ENCODE results near the gene DMAC2L. TPM values are rescaled to one million over a fixed set of nuclear protein-coding genes. Genes with fewer than 3 reads are reported as not detected.
A peak's percentile ranks its signal among the peaks of the same experiment; 100 is the strongest.
"Not testable (repeated sequence)": the region's sequence is repeated elsewhere in the genome, so short reads cannot be mapped to it uniquely, and the experiment has no call there.

Gene DMAC2L
- total and polyA plus RNA-seq, 2 donors (not counting 1 experiment from before 2014, with no cell fraction given): 19.0 to 40.0 TPM

GRCh38 chr14:50363714-50364111 is 51.6 kb downstream of the DMAC2L start:
- Histone ChIP-seq H3K27me3 (replicated peaks in 1 of 4; ENCODE audit: control extremely low read depth in 1 of 4, control insufficient read depth in 3 of 4, insufficient read depth in 4 of 4, low read length in 3 of 4) (no peaks in the 10 kb centered on the region), H3K4me2 (replicated peaks; ENCODE audit: low read depth, low read length, poor library complexity, severe bottlenecking) (peak overlapping the region; percentile 81), H3K27ac (ENCODE audit: low read length in 2 of 2) (peak overlapping the region; percentile 87 to 90), H4K20me1 (ENCODE audit: control insufficient read depth, insufficient read depth, low read length, poor library complexity, severe bottlenecking) (no peaks in the 10 kb centered on the region), H3K36me3 (replicated peaks in 1 of 2; ENCODE audit: control extremely low read depth in 1 of 2, control insufficient read depth in 1 of 2, extremely low read depth in 1 of 2, insufficient read depth in 2 of 2, low read length in 1 of 2) (peaks cover 0 to 2% of the 10 kb centered on the region in 2 experiments), H3K9me3 (ENCODE audit: control extremely low read depth in 1 of 3, control insufficient read depth in 2 of 3, insufficient read depth in 1 of 3, low read length in 2 of 3) (peaks cover 0 to 4% (median 0%) of the 10 kb centered on the region in 3 donors), H3K9ac (ENCODE audit: low read length) (peak overlapping the region; percentile 70), H3K4me1 (ENCODE audit: control insufficient read depth in 2 of 2, insufficient read depth in 2 of 2, low read length in 2 of 2) (peaks cover 21 to 33% of the 10 kb centered on the region in 2 donors), H3K4me3 (ENCODE audit: control extremely low read depth in 1 of 5, extremely low read depth in 1 of 5, insufficient read depth in 1 of 5, low read depth in 2 of 5, low read length in 4 of 5) (peak overlapping the region; percentile 44 to 82 (median 58)), H3K79me2 (ENCODE audit: control insufficient read depth, insufficient read depth, low read length) (no peaks in the 10 kb centered on the region), H2AFZ (ENCODE audit: insufficient read depth, low read depth, low read length, poor library complexity, severe bottlenecking) (peak overlapping the region; percentile 79)
- POLR2A ChIA-PET: interaction anchor here (1.0 to 1.5 kb wide), 3 partner anchors 16 to 52 kb away, joined by 3 to 8 read pairs (median 4); partner anchors contain the start of genes CDKL1, DMAC2L and L2HGDH
- WGBS (ENCODE audit: insufficient coverage): 1% methylated on average over 4 of the region's 4 CpGs
- DNase-seq (peak; percentile 87), ATAC-seq (ENCODE audit: low read depth) (peak; percentile 98)
- intact Hi-C loops (cut with micrococcal nuclease): loop anchor here (2.0 kb wide), 4 partner anchors 33 to 133 kb away; partner anchors contain the start of genes CDKL1, DMAC2L, L2HGDH and SOS2
- TF ChIP-seq CTCF (IDR thresholded peaks at IDR 0.05): no peak
- TF ChIP-seq EZH2 (IDR thresholded peaks at IDR 0.05; ENCODE audit: borderline replicate concordance, insufficient read depth, low read depth, low read length, poor library complexity, severe bottlenecking): no peak
- H3K27me3 Mint-ChIP-seq: no peaks in the 10 kb centered on the region
- H3K9me3 Mint-ChIP-seq (ENCODE audit: insufficient read depth): no peaks in the 10 kb centered on the region
- H3K27ac Mint-ChIP-seq: peak overlapping the region; percentile 88
- CTCF ChIA-PET: interaction anchor here (0.6 to 1.9 kb wide), 8 partner anchors 13 to 478 kb away, joined by 3 to 6 read pairs (median 4); partner anchors contain the start of genes DMAC2L and L2HGDH
- H3K4me1 Mint-ChIP-seq: peaks cover 46% of the 10 kb centered on the region
- H3K4me3 Mint-ChIP-seq: peak overlapping the region; percentile 84

- Histone ChIP-seq H3K4me1 (ENCODE audit: control insufficient read depth in 2 of 2, insufficient read depth in 2 of 2, low read length in 2 of 2) (peaks cover 21 to 33% of the 10 kb centered on the region in 2 donors), H3K36me3 (replicated peaks in 1 of 2; ENCODE audit: control extremely low read depth in 1 of 2, control insufficient read depth in 1 of 2, extremely low read depth in 1 of 2, insufficient read depth in 2 of 2, low read length in 1 of 2) (no peaks in the 10 kb centered on the region), H3K79me2 (ENCODE audit: control insufficient read depth, insufficient read depth, low read length) (no peaks in the 10 kb centered on the region), H3K9ac (ENCODE audit: low read length) (no peak overlapping the region), H3K4me3 (ENCODE audit: control extremely low read depth in 1 of 5, extremely low read depth in 1 of 5, insufficient read depth in 1 of 5, low read depth in 2 of 5, low read length in 4 of 5) (no peak overlapping the region), H4K20me1 (ENCODE audit: control insufficient read depth, insufficient read depth, low read length, poor library complexity, severe bottlenecking) (no peaks in the 10 kb centered on the region), H3K27me3 (replicated peaks in 1 of 4; ENCODE audit: control extremely low read depth in 1 of 4, control insufficient read depth in 3 of 4, insufficient read depth in 4 of 4, low read length in 3 of 4) (no peaks in the 10 kb centered on the region), H3K27ac (ENCODE audit: low read length in 2 of 2) (peak overlapping the region; percentile 23 to 90), H3K9me3 (ENCODE audit: control extremely low read depth in 1 of 3, control insufficient read depth in 2 of 3, insufficient read depth in 1 of 3, low read length in 2 of 3) (peaks cover 0 to 4% (median 0%) of the 10 kb centered on the region in 3 donors), H2AFZ (ENCODE audit: insufficient read depth, low read depth, low read length, poor library complexity, severe bottlenecking) (no peak overlapping the region), H3K4me2 (replicated peaks; ENCODE audit: low read depth, low read length, poor library complexity, severe bottlenecking) (no peak overlapping the region)
- intact Hi-C loops (cut with micrococcal nuclease): loop anchor here (2.0 kb wide), 1 partner anchor 32 kb away; the partner anchor contains the start of gene CDKL1
- H3K4me3 Mint-ChIP-seq: peak overlapping the region; percentile 14
- TF ChIP-seq CTCF (IDR thresholded peaks at IDR 0.05) (no peak), EZH2 (IDR thresholded peaks at IDR 0.05; ENCODE audit: borderline replicate concordance, insufficient read depth, low read depth, low read length, poor library complexity, severe bottlenecking) (no peak)
- ChIA-PET CTCF (no interaction called here), POLR2A (no interaction called here)
- peaks cover 46% of the 10 kb centered on the region for H3K4me1 Mint-ChIP-seq
- DNase-seq: no peak
- H3K27me3 Mint-ChIP-seq: no peaks in the 10 kb centered on the region
- no peaks in the 10 kb centered on the region for H3K9me3 Mint-ChIP-seq (ENCODE audit: insufficient read depth)
- H3K27ac Mint-ChIP-seq: peak overlapping the region; percentile 50
- 100% methylated on average over 1 of the region's 1 CpG for WGBS (ENCODE audit: insufficient coverage)
- no peak for ATAC-seq (ENCODE audit: low read depth)
These were observed 52.7 kb downstream of the DMAC2L start for GRCh38 chr14:50364792-50365191.

- H3K4me2 ChIP-seq (replicated peaks; ENCODE audit: low read depth, low read length, poor library complexity, severe bottlenecking); H3K9ac ChIP-seq (ENCODE audit: low read length); ATAC-seq (ENCODE audit: low read depth); DNase-seq; POLR2A ChIA-PET; H4K20me1 ChIP-seq (ENCODE audit: control insufficient read depth, insufficient read depth, low read length, poor library complexity, severe bottlenecking); H3K27me3 Mint-ChIP-seq; H3K27me3 ChIP-seq (replicated peaks in 1 of 4; ENCODE audit: control extremely low read depth in 1 of 4, control insufficient read depth in 3 of 4, insufficient read depth in 4 of 4, low read length in 3 of 4); H3K9me3 Mint-ChIP-seq (ENCODE audit: insufficient read depth); H2AFZ ChIP-seq (ENCODE audit: insufficient read depth, low read depth, low read length, poor library complexity, severe bottlenecking); H3K4me3 ChIP-seq (ENCODE audit: control extremely low read depth in 1 of 5, extremely low read depth in 1 of 5, insufficient read depth in 1 of 5, low read depth in 2 of 5, low read length in 4 of 5); H3K79me2 ChIP-seq (ENCODE audit: control insufficient read depth, insufficient read depth, low read length); H3K27ac ChIP-seq (ENCODE audit: low read length in 2 of 2); H3K9me3 ChIP-seq (ENCODE audit: control extremely low read depth in 1 of 3, control insufficient read depth in 2 of 3, insufficient read depth in 1 of 3, low read length in 2 of 3); H3K36me3 ChIP-seq (replicated peaks in 1 of 2; ENCODE audit: control extremely low read depth in 1 of 2, control insufficient read depth in 1 of 2, extremely low read depth in 1 of 2, insufficient read depth in 2 of 2, low read length in 1 of 2); H3K4me3 Mint-ChIP-seq: not testable (repeated sequence)
- H3K4me1 ChIP-seq (ENCODE audit: control insufficient read depth in 2 of 2, insufficient read depth in 2 of 2, low read length in 2 of 2): peaks cover 21 to 33% of the 10 kb centered on the region in 2 donors
- CTCF ChIA-PET: interaction anchor here (1.9 kb wide), 1 partner anchor 45 kb away, joined by 6 read pairs; no protein-coding TSS in a partner anchor
- Mint-ChIP-seq H3K27ac (peak overlapping the region; percentile 17), H3K4me1 (peaks cover 45% of the 10 kb centered on the region)
- WGBS (ENCODE audit: insufficient coverage): 96% methylated on average over 5 of the region's 7 CpGs
- intact Hi-C loops (cut with micrococcal nuclease): loop anchor here (2.0 kb wide), 1 partner anchor 31 kb away; the partner anchor contains the start of gene CDKL1
These were observed 53.4 kb downstream of the DMAC2L start for GRCh38 chr14:50365572-50365971.
